ENCODE results near the gene CITED2.

GRCh38 chr6:139422105-139423036, 47.9 kb upstream of the CITED2 start:
- TF ChIP-seq CTCF (optimal IDR thresholded peaks at IDR 0.05 in 1 of 3, IDR thresholded peaks at IDR 0.05 in 1 of 3, conservative IDR thresholded peaks at IDR 0.05 in 1 of 3; ENCODE audit: extremely low read depth in 1 of 3, insufficient read depth in 2 of 3, low read length in 3 of 3): no peak
- no peak for TF ChIP-seq EZH2 (IDR thresholded peaks at IDR 0.05; ENCODE audit: low read length)
